ENCODE results near the gene RPL37A.

DNA sequence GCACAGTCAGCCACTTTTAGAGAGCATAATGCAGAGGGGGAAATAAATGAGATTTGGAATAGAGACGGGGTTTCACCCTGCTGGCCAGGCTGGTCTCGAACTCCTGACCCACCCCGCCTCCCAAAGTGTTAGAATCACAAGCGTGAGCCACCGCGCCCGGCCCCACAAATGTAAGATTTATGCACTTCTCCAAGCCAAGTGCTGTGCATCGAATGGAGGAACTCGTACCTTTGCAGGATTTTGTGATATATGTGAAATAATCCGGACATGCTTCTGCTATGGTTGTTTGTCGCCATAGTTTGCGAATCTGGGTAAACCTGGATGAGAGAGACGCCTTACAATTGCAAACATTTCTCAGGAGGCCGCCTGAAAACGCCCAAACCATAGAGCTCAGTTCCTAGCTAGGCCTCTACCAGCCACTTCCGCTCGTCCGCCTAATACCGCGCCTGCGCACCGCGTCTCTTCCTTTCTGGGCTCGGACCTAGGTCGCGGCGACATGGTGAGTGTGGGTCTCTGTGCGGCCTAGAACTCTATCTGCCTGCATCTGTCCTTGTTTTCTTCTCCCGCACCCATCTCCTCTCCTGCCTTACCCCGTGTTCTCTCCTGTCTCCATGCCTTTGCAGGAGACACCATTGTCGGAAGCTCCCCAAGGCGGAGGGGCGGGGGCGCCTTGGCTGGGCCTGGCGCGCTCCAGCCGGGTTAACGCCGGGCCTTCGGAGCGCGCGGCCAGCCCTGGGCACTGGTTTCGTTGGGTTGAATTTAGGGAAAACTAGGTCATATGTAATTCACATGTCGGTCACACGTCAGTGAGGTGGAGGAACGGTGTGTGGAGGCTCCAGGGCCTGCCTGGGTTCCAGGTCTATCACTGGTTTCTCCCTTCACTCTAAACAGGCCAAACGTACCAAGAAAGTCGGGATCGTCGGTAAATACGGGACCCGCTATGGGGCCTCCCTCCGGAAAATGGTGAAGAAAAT lies at the start of gene RPL37A:
- TF ChIP-seq, protein P1, sequence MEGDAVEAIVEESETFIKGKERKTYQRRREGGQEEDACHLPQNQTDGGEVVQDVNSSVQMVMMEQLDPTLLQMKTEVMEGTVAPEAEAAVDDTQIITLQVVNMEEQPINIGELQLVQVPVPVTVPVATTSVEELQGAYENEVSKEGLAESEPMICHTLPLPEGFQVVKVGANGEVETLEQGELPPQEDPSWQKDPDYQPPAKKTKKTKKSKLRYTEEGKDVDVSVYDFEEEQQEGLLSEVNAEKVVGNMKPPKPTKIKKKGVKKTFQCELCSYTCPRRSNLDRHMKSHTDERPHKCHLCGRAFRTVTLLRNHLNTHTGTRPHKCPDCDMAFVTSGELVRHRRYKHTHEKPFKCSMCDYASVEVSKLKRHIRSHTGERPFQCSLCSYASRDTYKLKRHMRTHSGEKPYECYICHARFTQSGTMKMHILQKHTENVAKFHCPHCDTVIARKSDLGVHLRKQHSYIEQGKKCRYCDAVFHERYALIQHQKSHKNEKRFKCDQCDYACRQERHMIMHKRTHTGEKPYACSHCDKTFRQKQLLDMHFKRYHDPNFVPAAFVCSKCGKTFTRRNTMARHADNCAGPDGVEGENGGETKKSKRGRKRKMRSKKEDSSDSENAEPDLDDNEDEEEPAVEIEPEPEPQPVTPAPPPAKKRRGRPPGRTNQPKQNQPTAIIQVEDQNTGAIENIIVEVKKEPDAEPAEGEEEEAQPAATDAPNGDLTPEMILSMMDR (IDR thresholded peaks at IDR 0.05; ENCODE audit: insufficient read depth, low read length, poor library complexity, severe bottlenecking) = no peak
- no peak for TF ChIP-seq EZH2phosphoT487 (conservative IDR thresholded peaks at IDR 0.05; ENCODE audit: low read length)
